Fibroblast of villous mesenchyme (primary cell): ENCODE results near the gene MBOAT2. TPM values are rescaled to one million over a fixed set of nuclear protein-coding genes. Genes with fewer than 3 reads are reported as not detected.

ENCODE experiments used
- DNase-seq: peaks from one replicate; pipeline ENCODE4 v3.0.0-alpha.2; 2010; ENCODE audit warnings: low read depth
- H3K4me3 ChIP-seq: 2 replicates; pipeline ENCODE4 v1.5.1; 2011; ENCODE audit warnings: low read depth, mild to moderate bottlenecking, low read length
- total RNA-seq: library from RNA; depleted of rRNA; stranded (reverse); fragments of >200 nt; gene quantifications from 2 replicates; pipeline ENCODE4 v1.2.3, GENCODE V29; 2012
- TF ChIP-seq, protein P1 (sequence below): IDR thresholded peaks from 2 replicates; pipeline ENCODE4 v1.5.1; 2012; ENCODE audit warnings: low read depth, mild to moderate bottlenecking, low read length; ENCODE audit not compliant: insufficient read depth

Gene MBOAT2
- total RNA-seq, 1 donor = 72.5 TPM

DNA sequence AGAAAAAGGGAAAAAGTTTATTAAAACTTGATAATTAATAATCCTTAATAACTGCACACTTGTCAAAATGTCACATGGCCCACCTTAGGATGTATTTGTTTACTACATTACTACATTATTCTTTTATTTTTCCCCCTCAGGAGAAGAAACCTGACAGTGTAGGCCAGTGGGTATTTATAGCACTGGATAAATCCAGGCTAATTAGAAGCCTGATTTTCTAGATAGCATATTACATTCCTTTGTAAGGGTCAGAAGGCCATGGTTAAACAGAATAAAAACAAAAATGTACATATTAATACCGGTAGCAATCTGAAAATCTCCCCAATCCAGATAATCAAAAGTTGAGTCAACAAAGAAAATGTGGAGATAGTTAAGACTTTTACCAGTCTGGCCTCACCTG, 144.6 kb downstream of the MBOAT2 start:
- TF ChIP-seq, protein P1, sequence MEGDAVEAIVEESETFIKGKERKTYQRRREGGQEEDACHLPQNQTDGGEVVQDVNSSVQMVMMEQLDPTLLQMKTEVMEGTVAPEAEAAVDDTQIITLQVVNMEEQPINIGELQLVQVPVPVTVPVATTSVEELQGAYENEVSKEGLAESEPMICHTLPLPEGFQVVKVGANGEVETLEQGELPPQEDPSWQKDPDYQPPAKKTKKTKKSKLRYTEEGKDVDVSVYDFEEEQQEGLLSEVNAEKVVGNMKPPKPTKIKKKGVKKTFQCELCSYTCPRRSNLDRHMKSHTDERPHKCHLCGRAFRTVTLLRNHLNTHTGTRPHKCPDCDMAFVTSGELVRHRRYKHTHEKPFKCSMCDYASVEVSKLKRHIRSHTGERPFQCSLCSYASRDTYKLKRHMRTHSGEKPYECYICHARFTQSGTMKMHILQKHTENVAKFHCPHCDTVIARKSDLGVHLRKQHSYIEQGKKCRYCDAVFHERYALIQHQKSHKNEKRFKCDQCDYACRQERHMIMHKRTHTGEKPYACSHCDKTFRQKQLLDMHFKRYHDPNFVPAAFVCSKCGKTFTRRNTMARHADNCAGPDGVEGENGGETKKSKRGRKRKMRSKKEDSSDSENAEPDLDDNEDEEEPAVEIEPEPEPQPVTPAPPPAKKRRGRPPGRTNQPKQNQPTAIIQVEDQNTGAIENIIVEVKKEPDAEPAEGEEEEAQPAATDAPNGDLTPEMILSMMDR = no peak
- no peak for DNase-seq
- no peak overlapping the region for H3K4me3 ChIP-seq

DNA sequence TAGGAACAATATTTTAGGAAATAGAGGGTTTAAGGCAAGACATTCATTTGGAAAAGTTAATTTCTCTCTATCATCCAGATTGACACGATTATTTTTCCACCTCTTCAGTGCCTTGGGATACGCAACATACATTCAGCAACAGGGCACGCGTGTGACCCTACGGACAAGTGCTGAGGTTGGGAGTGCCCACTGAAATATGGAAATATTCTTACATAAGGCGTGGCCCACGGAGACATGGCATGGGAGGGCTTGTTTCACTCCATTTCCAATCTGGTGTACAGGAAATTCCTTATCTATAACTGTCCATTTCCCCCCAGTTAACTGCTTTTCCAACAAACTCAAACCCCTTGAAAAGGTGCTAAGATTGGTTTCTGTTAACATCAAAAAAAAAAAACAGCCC, 145.2 kb downstream of the MBOAT2 start:
- no peak for DNase-seq
- TF ChIP-seq, protein P1 = no peak
- H3K4me3 ChIP-seq = no peak overlapping the region

GRCh38 chr2:8857709-8858108, 145.8 kb downstream of the MBOAT2 start:
- DNase-seq = no peak
- no peak overlapping the region for H3K4me3 ChIP-seq
- TF ChIP-seq, protein P1 = no peak

DNA sequence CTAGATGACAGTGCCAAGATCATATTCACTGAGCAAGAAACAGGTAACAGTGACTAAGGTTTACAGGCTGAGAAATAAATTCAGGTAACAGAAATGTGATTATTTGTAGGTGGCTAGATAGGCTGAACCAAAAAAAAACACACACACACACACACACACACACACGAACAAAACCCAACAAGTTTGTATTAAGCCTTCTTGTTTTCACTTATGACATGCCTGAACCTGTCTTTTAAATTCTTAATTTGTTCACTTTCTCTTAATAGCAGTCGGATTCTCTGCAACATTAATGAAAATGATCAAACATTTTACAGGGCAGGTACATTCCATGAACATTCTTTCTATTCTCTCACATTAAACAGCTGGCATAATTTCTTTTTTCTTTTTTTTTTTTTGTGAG, 147.3 kb downstream of the MBOAT2 start:
- no peak overlapping the region for H3K4me3 ChIP-seq
- TF ChIP-seq, protein P1 = no peak
- DNase-seq = no peak

DNA sequence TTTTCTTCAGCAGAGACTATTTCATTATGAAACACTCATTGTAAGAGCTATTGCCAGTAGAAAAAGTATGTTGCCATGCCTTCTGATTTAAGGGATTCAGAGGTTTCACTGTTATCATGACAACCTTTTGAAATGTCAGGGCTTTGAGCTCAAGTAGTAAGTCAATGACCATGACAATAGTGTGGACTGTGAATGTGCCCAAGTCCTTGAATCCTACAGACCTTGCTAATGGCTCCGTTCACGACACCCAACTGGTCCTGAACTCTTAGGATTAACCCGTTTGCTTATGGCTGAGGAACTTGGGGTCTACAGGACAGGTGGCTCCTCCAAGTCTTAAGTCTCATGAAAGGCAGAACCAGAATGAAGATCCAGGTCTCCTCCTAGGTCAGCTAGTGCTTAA, 148.5 kb downstream of the MBOAT2 start:
- no peak overlapping the region for H3K4me3 ChIP-seq
- TF ChIP-seq, protein P1 = no peak
- DNase-seq = no peak

- DNase-seq = no peak
- H3K4me3 ChIP-seq = no peak overlapping the region
- TF ChIP-seq, protein P1 = no peak
Observed at GRCh38 chr2:8853426-8853825, 150.1 kb downstream of the MBOAT2 start.

GRCh38 chr2:8851811-8852560, 151.5 kb downstream of the MBOAT2 start:
- TF ChIP-seq, protein P1 = no peak
- peak; percentile 54 for DNase-seq
- no peak overlapping the region for H3K4me3 ChIP-seq
